Stimulated activated CD8-positive, alpha-beta memory T cell treated with anti-CD3 and anti-CD28 coated beads, Interleukin-15, amount 100 ng/mL, for 24 hours (primary cell): ENCODE data around the gene ZNF622.

ENCODE experiments used
- DNase-seq: peaks from one replicate; pipeline ENCODE4 v3.0.0-alpha.2; 2020; ENCODE audit warnings: low read depth

The ZNF622 gene, protein sequence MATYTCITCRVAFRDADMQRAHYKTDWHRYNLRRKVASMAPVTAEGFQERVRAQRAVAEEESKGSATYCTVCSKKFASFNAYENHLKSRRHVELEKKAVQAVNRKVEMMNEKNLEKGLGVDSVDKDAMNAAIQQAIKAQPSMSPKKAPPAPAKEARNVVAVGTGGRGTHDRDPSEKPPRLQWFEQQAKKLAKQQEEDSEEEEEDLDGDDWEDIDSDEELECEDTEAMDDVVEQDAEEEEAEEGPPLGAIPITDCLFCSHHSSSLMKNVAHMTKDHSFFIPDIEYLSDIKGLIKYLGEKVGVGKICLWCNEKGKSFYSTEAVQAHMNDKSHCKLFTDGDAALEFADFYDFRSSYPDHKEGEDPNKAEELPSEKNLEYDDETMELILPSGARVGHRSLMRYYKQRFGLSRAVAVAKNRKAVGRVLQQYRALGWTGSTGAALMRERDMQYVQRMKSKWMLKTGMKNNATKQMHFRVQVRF

GRCh38 chr5:16465544-16466432, at the start of gene ZNF622:
TSS of gene ZNF622 (minus strand) at chr5:16465800. CDS start at chr5:16465665, 135 bp downstream.
- DNase-seq: peak; percentile 67

DNA sequence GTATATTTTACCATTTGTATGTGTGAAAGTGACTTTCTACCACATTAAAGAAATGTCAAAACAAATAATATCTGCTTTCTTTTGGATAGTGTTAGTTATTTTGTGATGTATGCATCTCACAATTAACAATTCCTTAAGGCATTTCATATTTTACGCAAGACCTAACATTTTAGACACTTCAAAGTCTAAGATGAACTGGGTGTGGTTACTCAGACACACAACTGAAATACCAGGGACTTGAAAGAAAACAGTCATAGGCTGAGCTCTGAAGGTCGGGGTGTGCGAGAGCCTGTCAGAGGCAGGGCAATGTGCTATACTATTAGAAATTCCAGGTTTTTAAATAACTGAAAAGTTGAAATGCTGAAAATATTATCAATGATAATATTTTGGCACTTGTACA, 44.5 kb upstream of the ZNF622 start:
- DNase-seq: no peak

GRCh38 chr5:16508730-16509531, 43.3 kb upstream of the ZNF622 start:
- DNase-seq: no peak

DNA sequence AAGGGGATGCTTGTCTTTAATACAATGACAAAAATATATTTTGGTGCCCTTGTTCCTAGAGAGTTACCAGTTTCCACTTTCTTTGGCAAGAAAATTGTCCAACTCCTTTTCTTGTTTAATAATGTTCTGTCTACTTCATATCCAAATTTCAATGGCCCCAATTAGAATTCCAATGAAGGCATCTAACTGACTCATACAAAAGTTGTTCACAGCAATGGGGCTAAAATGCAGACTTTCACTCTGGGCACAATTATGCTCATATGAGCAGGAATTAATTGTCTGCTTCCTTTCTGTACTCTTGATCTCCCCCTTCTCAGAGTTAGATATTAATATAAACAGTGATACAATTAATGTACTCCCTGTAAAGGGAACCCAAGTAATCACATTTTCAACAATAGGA, 42.1 kb upstream of the ZNF622 start:
- DNase-seq: no peak

DNA sequence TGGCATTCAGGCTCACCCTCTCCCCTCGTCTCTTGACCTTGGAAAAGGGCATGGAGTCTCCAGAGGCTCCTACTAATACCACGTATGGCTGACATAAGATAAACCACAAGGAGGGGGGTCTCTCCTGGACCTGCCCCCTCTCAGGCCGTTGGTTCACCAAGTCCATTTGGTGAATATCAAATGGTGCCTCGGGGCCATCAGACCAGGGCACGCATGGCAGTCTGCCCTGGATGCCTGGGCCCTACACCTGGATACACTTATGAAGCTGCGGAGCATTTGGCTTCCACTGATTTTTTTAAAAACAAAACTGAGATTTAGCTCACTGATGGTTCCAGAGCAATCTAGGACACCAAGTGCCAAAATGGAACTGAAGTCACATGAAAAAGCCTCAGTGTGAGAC, 40.3 kb upstream of the ZNF622 start:
- no peak for DNase-seq

GRCh38 chr5:16505140-16505891, 39.7 kb upstream of the ZNF622 start:
- no peak for DNase-seq

GRCh38 chr5:16504571-16504970, 39.0 kb upstream of the ZNF622 start:
- no peak for DNase-seq

- DNase-seq: no peak
Observed at GRCh38 chr5:16502866-16503265, 37.3 kb upstream of the ZNF622 start.

- DNase-seq: no peak
Observed at GRCh38 chr5:16500024-16500423, 34.4 kb upstream of the ZNF622 start.

DNA sequence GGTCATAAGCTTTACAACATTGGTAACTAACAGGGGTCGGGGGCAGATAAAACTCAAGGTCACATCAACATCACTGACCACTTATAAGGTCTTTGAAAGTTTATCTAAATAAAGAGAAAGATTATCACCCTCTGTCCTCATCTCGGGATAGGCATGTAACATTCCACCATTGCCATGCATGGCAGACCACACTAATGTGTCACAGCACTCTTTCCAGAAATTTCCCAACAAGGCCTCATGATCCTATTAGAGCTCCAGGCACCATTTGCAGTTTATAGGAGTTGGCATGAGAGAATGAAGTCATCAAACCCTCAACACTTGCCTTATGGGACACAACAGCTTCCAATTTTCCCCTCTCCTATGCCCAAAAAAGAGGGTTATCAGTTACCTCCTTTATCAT, 31.9 kb upstream of the ZNF622 start:
- DNase-seq: no peak

DNA sequence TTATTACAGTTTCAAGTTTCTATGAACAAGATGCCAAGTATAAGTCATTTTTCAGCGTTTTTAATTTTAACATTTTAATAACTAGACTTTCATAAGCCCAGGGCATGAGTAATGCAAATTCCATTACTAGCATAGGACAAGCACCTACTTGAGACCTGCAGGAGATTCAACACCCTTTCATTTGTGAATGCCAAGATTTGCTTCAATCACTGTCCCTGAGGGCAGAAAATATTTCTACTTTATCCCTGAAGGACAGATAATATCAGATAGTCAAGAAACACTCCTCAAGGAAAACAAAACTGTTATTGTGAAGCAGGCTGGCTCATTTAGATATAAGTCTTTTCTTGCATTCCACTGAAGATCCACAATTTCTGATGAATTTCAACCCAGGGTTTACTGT, 27.7 kb upstream of the ZNF622 start:
- no peak for DNase-seq

- no peak for DNase-seq
Observed at GRCh38 chr5:16492398-16493140, 27.0 kb upstream of the ZNF622 start.

DNA sequence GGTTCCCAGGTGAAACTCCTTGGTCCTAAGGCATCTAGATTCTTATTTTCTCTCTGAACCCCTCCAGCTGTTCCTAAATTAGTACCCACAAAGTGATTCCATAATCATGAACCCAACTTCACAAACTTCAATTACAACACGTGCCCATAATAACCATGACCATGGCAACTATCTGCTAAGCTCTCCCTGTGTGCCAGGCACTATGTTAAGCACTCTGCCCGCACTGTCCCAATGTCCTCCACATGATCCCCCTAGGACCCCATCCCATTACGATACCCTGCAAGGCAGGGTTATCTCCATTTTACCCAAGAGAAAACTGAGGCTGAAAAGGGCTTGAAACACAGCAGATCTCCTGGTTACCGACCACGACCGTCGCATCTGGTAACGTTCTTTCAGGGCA, 25.3 kb upstream of the ZNF622 start:
- no peak for DNase-seq

DNA sequence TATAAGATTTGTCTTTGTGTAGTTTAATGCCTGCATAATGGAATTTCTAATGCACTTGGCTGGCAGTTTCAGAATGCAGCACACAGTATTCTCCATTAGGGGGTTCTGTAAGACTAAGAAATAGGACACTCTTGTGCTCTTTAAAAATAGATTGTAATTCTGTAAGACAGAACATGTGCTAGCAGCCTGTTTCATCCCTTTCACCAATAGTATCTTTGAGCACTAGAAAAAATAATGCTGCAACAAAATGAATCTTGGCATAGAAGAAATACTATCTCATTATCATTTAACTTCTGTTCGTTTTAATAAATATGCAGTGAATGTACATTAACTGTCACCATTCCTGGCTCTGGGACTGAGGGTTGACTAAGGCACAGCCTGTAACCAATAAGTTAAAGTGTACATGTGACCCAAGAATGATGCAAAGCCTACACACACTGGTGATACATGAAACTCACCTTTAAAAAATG, 23.8 kb upstream of the ZNF622 start:
- DNase-seq: no peak

GRCh38 chr5:16487456-16487855, 21.9 kb upstream of the ZNF622 start:
- no peak for DNase-seq

DNA sequence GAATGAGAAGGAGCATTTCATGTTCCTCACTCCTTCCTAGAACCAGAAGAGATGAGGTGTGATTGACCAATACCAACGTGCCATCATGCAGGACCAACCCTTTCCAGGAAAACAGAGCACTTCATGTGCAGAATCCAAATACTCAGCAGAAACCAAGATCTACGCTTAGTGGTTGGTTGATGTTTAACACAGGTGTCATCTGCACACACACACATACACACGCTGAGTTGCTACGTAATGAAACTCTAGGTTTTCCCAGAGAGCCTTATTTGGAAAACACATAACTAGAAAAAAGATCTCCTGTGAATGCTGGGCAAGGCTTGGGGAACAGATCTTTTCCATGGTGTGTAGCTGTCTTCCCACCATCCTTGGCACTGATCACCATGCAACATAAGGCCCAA, 21.1 kb upstream of the ZNF622 start:
- DNase-seq: no peak

DNA sequence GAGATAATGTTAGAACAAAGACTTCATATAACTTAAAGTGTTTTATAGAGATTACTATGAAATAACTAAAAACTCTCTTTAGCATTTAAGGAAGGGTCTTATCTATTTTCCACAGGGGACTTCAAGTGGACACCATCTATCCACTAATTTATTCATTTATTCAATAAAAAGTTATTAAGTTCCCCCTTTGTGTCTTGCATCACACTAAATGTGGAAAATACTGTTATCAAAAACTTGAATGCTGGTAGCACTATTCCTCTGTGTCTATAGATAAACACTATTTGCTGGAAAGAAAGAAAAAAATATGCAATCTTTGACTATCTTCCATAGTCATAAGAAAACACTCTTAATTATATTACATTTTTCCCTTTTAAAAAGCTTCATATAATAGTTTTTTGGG, 20.1 kb upstream of the ZNF622 start:
- DNase-seq: no peak

- no peak for DNase-seq
Observed at GRCh38 chr5:16484081-16484480, 18.5 kb upstream of the ZNF622 start.

DNA sequence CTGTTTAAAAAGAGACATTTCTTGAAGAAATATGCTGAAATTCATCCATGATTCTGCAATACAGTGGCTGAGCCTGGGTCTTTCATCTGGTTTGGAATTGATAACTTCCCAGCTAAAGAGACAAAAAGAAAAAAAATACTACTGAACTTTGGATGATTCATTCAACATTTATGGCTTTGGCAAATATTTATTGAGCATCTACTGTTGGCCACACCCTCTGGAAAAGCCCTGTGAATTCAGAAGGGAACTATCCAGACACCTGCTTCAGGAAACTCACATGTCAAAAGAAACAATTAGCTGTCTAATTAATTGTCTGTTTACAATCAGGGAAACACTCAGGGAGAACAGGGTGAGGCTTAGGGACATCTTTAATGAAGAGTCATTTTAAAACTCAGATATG, 17.8 kb upstream of the ZNF622 start:
- DNase-seq: no peak

- no peak for DNase-seq
Observed at GRCh38 chr5:16482891-16483290, 17.3 kb upstream of the ZNF622 start.
